ENCODE measurements around the gene CCR1. TPM values are rescaled to one million over a fixed set of nuclear protein-coding genes. Genes with fewer than 3 reads are reported as not detected.

The CCR1 gene
- total and polyA plus RNA-seq, 4 donors: 1.4 to 10.7 (median 5.2) TPM

DNA sequence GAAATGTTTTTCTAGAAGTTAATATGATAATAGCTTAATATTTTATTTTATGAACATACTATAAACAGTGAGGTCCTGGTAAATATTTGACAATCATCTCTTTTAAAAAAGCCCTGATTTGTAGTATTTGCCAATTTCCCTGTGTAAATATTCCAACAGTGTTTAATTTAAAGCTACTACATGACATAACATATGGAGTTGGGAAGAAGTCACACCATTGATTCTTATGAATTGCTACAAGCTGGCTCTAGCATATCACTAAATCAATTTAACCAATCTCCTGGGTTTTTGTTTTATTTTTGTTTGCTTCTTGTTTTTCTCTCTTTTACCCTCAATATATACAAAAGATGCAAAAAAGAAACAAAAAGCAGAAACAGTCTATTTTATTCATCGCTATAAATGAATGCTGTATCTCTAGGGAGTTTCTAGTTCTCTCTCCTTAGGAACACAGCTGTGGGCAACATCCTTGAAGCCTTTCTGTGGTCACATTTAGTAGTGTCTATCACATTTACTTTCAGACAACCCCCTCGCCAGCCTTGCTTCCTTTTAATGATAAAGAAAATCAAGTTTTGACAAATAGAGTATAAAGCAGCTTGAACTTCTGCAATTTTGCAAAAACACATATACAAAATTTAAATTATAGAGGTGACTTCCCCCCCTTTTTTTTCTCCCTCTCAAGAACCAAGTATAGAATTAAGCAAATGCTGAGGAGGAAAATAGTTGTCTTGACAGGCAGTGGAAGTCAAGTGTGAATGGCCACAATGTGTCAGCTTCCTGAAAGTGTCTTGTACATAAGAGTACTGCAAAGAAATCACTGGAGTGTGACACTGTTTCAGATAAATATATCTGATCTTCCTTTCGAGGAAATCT is 21.4 kb downstream of the CCR1 start (continued):
- TF ChIP-seq, protein P1, sequence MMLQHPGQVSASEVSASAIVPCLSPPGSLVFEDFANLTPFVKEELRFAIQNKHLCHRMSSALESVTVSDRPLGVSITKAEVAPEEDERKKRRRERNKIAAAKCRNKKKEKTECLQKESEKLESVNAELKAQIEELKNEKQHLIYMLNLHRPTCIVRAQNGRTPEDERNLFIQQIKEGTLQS (IDR thresholded peaks at IDR 0.05): no peak
- TF ChIP-seq YY1 (IDR thresholded peaks at IDR 0.05): no peak
- TF ChIP-seq, protein P2, sequence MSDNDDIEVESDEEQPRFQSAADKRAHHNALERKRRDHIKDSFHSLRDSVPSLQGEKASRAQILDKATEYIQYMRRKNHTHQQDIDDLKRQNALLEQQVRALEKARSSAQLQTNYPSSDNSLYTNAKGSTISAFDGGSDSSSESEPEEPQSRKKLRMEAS (IDR thresholded peaks at IDR 0.05): no peak

DNA sequence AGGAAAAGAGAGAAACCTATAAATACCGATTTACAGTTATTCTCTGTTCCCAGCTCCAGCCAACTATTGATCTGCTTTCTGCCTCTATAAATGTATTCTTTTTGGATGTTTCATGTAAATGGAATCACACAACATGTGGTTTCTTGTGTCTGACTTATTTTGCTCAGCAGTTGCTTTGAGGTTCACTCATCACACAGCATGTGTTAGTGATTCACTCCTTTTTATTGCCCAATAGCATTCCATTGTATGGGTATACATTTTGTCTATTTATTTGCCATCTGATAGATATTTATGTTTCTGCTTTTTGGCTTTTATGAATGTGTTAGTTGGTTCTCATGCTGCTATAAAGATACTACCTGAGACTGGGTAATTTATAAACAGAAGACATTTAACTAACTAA is 23.6 kb downstream of the CCR1 start:
- H3K36me3 ChIP-seq (ENCODE audit: control insufficient read depth in 4 of 4, insufficient read depth in 3 of 4, low read depth in 1 of 4, low read length in 3 of 4): no peaks in the 10 kb centered on the region
- 90% methylated on average over 1 of the region's 1 CpG for WGBS
- DNase-seq (ENCODE audit: low spot score): no peak
- H3K9me3 ChIP-seq (ENCODE audit: control insufficient read depth in 4 of 4, low read length in 3 of 4): no peaks in the 10 kb centered on the region
- no peak overlapping the region for H3K9ac ChIP-seq (ENCODE audit: low read depth in 1 of 2, low read length in 2 of 2)
- no peaks in the 10 kb centered on the region for H3K4me1 ChIP-seq (ENCODE audit: control insufficient read depth in 4 of 4, insufficient read depth in 4 of 4, low read length in 3 of 4)
- H3K27ac ChIP-seq (ENCODE audit: low read depth in 1 of 2, low read length in 2 of 2): no peak overlapping the region
- no peaks in the 10 kb centered on the region for H3K27me3 ChIP-seq (ENCODE audit: control insufficient read depth in 4 of 4, insufficient read depth in 4 of 4, low read length in 3 of 4)
- no peak overlapping the region for H3K4me3 ChIP-seq (ENCODE audit: low read depth in 1 of 3, low read length in 3 of 3)
- TF ChIP-seq HNF4G (IDR thresholded peaks at IDR 0.05) (no peak), GABPA (IDR thresholded peaks at IDR 0.05 in 1 of 2, conservative IDR thresholded peaks at IDR 0.05 in 1 of 2) (no peak), FOXA2 (IDR thresholded peaks at IDR 0.05) (no peak), FOXA1 (IDR thresholded peaks at IDR 0.05) (no peak), HNF4A (conservative IDR thresholded peaks at IDR 0.05) (no peak), EGR1 (IDR thresholded peaks at IDR 0.05; ENCODE audit: low read depth in 2 of 2) (no peak), NR2F2 (IDR thresholded peaks at IDR 0.05) (no peak), SP1 (IDR thresholded peaks at IDR 0.05) (no peak)
- TF ChIP-seq, protein P3, sequence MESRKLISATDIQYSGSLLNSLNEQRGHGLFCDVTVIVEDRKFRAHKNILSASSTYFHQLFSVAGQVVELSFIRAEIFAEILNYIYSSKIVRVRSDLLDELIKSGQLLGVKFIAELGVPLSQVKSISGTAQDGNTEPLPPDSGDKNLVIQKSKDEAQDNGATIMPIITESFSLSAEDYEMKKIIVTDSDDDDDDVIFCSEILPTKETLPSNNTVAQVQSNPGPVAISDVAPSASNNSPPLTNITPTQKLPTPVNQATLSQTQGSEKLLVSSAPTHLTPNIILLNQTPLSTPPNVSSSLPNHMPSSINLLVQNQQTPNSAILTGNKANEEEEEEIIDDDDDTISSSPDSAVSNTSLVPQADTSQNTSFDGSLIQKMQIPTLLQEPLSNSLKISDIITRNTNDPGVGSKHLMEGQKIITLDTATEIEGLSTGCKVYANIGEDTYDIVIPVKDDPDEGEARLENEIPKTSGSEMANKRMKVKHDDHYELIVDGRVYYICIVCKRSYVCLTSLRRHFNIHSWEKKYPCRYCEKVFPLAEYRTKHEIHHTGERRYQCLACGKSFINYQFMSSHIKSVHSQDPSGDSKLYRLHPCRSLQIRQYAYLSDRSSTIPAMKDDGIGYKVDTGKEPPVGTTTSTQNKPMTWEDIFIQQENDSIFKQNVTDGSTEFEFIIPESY (IDR thresholded peaks at IDR 0.05): no peak
- TF ChIP-seq, protein P4, sequence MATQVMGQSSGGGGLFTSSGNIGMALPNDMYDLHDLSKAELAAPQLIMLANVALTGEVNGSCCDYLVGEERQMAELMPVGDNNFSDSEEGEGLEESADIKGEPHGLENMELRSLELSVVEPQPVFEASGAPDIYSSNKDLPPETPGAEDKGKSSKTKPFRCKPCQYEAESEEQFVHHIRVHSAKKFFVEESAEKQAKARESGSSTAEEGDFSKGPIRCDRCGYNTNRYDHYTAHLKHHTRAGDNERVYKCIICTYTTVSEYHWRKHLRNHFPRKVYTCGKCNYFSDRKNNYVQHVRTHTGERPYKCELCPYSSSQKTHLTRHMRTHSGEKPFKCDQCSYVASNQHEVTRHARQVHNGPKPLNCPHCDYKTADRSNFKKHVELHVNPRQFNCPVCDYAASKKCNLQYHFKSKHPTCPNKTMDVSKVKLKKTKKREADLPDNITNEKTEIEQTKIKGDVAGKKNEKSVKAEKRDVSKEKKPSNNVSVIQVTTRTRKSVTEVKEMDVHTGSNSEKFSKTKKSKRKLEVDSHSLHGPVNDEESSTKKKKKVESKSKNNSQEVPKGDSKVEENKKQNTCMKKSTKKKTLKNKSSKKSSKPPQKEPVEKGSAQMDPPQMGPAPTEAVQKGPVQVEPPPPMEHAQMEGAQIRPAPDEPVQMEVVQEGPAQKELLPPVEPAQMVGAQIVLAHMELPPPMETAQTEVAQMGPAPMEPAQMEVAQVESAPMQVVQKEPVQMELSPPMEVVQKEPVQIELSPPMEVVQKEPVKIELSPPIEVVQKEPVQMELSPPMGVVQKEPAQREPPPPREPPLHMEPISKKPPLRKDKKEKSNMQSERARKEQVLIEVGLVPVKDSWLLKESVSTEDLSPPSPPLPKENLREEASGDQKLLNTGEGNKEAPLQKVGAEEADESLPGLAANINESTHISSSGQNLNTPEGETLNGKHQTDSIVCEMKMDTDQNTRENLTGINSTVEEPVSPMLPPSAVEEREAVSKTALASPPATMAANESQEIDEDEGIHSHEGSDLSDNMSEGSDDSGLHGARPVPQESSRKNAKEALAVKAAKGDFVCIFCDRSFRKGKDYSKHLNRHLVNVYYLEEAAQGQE (IDR thresholded peaks at IDR 0.05): no peak
- TF ChIP-seq, protein P5, sequence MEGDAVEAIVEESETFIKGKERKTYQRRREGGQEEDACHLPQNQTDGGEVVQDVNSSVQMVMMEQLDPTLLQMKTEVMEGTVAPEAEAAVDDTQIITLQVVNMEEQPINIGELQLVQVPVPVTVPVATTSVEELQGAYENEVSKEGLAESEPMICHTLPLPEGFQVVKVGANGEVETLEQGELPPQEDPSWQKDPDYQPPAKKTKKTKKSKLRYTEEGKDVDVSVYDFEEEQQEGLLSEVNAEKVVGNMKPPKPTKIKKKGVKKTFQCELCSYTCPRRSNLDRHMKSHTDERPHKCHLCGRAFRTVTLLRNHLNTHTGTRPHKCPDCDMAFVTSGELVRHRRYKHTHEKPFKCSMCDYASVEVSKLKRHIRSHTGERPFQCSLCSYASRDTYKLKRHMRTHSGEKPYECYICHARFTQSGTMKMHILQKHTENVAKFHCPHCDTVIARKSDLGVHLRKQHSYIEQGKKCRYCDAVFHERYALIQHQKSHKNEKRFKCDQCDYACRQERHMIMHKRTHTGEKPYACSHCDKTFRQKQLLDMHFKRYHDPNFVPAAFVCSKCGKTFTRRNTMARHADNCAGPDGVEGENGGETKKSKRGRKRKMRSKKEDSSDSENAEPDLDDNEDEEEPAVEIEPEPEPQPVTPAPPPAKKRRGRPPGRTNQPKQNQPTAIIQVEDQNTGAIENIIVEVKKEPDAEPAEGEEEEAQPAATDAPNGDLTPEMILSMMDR (IDR thresholded peaks at IDR 0.05; ENCODE audit: low read depth, low read length, missing input control): no peak
- TF ChIP-seq, protein P2 (IDR thresholded peaks at IDR 0.05): no peak
